GM10266 (cell line): ENCODE measurements around the gene CRTC1.

ENCODE experiments used
- DNase-seq: peaks from one replicate; pipeline ENCODE4 v3.0.0; 2012; ENCODE audit errors: extremely low spot score
- TF ChIP-seq, protein P1 (sequence below): IDR thresholded peaks from 2 replicates; pipeline ENCODE4 v1.5.1; 2012; ENCODE audit warnings: mild to moderate bottlenecking, low read depth; ENCODE audit not compliant: control insufficient read depth, insufficient read depth; ENCODE audit errors: missing control alignments

Gene CRTC1

DNA sequence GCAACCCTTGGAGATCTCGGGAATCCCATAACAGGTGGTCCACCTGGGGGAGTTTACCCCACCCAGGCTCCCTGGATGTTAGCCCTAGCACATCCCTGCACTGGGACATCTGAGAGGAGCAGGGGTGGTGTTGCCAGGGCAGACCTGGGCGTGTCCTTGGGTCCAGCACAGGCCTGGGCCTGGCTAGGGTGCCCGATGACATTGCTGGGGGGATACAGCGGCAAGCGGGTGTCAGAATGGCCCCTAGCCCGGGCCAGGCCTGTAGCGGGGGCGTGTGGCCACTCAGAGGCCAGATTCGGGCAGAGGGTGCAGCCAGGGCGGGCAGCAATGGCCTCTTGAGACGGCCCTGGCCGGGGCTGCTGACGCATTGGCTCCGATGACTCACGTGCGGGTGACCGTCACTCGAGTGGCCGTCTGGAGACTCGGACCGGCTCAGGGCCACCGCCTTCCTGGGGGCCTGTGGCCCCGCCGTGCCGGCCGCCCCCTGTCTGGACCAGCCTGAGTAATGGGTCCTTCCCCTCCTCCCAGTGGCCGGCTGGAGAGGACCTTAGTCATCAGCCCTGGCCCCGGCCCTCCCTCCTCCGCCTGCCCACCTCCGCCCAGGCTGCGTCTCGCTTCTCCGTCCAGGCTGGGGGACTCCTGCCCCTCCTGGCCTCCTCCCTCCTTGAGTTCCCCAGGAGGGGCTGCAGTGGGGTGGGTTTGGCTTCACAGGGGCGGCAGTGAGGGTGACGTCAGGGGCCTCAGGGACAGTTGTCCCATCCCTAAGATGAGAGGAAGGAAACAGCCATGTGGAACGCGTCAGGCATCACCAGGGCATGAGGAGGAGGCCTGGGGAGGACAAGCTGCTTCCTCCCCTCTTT lies 23.2 kb upstream of the CRTC1 start:
- TF ChIP-seq, protein P1, sequence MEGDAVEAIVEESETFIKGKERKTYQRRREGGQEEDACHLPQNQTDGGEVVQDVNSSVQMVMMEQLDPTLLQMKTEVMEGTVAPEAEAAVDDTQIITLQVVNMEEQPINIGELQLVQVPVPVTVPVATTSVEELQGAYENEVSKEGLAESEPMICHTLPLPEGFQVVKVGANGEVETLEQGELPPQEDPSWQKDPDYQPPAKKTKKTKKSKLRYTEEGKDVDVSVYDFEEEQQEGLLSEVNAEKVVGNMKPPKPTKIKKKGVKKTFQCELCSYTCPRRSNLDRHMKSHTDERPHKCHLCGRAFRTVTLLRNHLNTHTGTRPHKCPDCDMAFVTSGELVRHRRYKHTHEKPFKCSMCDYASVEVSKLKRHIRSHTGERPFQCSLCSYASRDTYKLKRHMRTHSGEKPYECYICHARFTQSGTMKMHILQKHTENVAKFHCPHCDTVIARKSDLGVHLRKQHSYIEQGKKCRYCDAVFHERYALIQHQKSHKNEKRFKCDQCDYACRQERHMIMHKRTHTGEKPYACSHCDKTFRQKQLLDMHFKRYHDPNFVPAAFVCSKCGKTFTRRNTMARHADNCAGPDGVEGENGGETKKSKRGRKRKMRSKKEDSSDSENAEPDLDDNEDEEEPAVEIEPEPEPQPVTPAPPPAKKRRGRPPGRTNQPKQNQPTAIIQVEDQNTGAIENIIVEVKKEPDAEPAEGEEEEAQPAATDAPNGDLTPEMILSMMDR, result no peak
- DNase-seq, result no peak

DNA sequence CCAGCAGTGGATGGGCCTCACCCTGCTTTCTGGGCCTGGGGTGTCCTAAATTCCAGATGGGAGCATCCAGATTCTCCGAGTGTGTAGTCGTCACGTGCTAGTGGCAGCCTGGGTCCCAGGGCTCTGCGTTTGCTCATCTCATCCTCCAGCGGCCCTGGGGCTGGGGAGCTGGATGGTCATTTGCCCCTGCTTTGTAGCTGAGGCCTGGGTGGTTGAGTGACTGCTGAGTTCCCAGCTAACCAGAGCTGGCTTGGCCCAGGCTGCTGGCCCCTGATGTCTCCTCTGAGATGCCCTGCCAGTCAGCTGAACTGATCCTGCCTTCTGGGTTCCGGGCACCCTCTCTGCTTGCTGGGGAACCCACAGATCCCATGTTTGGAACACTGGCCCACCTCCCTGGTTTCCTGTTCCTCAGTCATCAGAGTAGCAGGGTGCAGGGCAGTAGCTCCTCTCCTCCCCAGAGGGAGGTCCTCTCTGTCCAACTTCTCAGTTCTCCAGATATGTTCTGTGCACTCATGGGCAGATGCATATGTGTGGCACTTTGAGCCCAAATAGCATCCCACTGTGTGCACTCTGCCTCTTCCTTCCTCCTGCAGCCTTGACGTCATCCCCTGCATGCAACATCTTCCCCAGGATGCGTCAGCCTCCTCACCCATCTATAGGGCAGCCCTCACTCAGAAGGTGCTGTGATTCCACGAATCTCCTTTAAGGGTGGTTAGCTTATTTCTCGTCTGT lies 22.4 kb upstream of the CRTC1 start:
- TF ChIP-seq, protein P1, result no peak
- no peak for DNase-seq

DNA sequence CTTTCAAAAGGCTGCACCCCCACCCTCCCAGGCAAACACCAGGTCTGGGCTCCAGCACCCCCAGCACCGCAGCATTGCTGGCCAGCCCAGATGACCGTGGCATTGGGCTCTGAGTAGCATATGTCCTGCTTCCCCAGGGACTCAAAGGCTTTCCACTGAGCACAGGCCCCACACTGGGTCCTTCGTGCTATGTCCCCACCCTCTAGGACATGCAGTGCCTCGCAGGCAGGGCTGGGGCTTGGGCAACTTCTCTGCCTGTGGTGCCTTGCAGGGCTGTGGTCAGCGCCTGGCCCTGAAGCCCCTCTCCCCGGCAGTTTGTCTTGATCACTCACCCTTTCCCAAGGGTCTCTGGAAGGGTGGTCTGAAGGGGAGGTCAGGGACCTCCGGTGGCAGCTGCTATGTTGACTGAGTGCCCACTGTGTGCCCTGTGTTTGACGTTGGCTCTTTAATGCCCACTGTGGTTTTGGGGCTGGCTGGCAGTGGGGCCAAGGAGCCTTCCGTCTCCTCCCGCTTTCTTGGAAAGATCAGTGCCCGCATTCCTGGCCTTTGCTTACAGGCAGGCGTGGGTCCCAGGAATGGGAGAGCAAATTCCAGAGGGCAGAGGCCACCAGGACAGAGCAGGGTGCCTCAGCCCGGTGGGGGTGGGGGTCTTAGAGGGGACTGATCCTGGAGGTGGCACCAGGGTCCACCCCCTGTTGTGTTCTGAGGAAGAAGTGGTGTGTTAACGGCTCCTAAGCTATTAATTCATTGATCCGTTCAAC lies 20.3 kb upstream of the CRTC1 start:
- DNase-seq, result no peak
- TF ChIP-seq, protein P1, result no peak

DNA sequence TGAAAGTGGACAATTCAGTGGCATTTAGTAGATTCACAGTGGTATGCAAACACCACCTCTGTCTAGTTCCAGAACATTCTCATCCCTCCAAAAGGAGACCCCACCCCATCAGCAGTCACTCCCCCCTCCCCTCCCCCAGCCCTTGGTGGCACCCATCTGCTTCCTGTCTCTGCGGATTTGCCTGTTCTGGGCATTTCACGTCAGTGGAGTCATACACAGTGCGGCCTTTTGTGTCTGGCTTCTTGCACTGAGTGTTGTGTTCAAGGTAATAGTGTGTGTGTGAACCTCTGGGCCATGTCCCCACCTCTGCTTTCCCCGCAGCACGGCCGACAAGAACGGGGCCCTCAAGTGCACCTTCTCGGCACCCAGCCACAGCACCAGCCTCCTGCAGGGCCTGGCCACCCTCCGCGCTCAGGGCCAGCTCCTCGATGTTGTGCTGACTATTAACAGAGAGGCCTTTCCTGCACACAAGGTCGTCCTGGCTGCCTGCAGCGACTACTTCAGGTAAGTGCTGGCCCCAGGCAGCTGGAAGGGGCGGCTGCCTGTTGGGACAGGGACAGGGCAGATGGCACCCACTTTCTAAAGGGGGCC lies 19.4 kb upstream of the CRTC1 start:
- TF ChIP-seq, protein P1, result no peak
- no peak for DNase-seq

DNA sequence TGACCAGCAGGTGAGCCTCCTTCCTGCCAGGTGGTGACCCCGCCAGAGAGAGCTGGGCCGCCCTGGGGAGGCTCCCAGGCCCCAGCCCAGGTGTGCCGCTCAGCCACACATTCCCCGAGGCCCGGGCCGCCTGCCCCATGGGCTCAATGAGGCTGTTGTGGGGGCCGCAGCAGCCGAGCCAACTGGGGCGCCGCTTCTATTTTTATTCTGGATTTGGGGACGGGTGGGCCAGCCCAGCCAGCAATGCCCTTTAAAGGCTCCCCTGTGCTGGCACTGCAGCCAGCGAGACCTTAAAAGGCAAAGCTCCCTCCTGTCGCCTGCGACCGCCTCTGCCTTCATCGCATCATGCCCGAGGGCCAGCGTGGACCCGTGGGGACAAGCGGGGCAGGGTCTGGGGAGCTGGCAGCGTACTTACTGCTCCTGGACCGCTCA lies 17.7 kb upstream of the CRTC1 start:
- no peak for DNase-seq
- TF ChIP-seq, protein P1, result no peak

DNA sequence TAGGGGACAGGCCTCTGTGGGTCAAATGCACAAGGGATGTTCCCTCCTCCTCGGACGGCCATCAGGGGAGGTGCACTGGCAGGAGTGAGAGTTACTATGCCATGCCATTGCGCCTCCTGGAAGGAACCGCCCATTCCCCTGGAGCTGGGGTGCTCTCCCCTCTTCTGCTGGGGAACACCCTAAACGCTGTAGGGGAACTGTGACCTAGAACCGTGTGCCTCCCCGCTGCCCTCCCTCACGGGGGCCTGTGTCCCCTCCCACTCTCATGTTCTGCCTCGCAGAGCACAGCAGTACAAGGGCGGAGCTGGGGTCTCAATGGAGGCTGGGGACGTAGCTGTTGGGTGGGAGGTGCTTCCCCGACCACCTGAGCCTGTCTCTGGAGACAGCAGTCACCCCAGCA lies 17.2 kb upstream of the CRTC1 start:
- peak; percentile 59 for DNase-seq
- TF ChIP-seq, protein P1, result no peak
